Right lobe of liver (tissue), 4 donors: Measurements from ENCODE around the gene ARMH3.

ENCODE experiments used
- POLR2A ChIP-seq: fragments of 450-650 bp; IDR thresholded peaks from one replicate; pipeline ENCODE4 v1.6.1; 2017; ENCODE audit warnings: antibody characterized with exemption, mild to moderate bottlenecking
- TF ChIP-seq, protein P1 (sequence below), 4 donors: fragments of 200-600 bp in 3 of 4; fragments of 450-650 bp in 1 of 4; IDR thresholded peaks; one replicate each; pipeline versions ENCODE4 v1.5.1 to v1.8.0; 2016 to 2022; ENCODE audit warnings: antibody characterized with exemption in 4 of 4, mild to moderate bottlenecking in 2 of 4
- donor health status: DM: no; HTN: no; CAD: no.
- donor health status: DM: no; HTN: no; CAD: no.
- donor health status: DM: no; HTN: yes; CAD: no.

DNA sequence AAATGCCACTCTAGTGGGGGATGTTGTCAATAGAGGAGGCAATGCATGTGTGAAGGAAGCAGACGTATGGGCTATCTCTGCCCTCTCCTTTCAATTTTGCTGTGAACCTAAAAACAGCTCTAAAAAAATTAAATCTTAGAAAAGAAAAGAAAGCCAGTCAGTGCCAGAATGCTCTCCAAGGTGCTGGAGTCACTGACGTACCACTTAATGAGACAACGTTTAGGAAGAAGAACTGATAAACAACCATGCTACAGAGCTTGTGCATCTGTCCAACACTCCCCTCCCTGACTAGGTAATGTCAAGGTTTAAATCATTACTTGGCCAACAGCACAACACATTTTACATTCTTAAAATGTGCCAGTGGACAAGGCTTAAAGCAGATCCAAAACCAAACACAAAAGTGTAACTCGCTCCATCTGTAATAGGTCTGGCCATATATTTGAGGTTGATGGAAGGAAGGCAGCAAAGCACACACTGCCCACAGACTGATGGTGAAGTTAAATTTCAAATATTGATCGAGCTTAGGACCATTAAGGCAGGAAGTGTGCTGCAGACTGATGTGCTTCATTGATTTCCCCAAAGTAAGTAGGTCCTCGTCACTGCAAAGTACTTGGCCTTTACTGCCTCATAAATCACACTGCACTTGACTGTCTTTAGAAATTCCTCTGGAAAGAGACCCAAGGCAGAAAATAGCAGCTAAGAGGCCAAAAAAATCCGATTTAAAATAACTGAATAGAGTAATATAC, 15.5 kb downstream of the ARMH3 start:
- TF ChIP-seq, protein P1, sequence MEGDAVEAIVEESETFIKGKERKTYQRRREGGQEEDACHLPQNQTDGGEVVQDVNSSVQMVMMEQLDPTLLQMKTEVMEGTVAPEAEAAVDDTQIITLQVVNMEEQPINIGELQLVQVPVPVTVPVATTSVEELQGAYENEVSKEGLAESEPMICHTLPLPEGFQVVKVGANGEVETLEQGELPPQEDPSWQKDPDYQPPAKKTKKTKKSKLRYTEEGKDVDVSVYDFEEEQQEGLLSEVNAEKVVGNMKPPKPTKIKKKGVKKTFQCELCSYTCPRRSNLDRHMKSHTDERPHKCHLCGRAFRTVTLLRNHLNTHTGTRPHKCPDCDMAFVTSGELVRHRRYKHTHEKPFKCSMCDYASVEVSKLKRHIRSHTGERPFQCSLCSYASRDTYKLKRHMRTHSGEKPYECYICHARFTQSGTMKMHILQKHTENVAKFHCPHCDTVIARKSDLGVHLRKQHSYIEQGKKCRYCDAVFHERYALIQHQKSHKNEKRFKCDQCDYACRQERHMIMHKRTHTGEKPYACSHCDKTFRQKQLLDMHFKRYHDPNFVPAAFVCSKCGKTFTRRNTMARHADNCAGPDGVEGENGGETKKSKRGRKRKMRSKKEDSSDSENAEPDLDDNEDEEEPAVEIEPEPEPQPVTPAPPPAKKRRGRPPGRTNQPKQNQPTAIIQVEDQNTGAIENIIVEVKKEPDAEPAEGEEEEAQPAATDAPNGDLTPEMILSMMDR (IDR thresholded peaks at IDR 0.05) = no peak
- TF ChIP-seq POLR2A = no peak
